Neural cell (in vitro differentiated cells): Measurements from ENCODE around the gene CCN5.

Experiments
- EP300 ChIP-seq: fragments of 450-650 bp; conservative IDR thresholded peaks from 2 replicates; pipeline ENCODE4 v1.6.1; 2014; ENCODE audit warnings: antibody characterized with exemption, mild to moderate bottlenecking, moderate library complexity; ENCODE audit not compliant: poor library complexity, severe bottlenecking
- EZH2 ChIP-seq: fragments of 200-600, 300-800 bp; shearing (Covaris generic), sonication (generic); IDR thresholded peaks from 2 replicates; pipeline ENCODE4 v1.6.1; 2014; ENCODE audit warnings: antibody characterized with exemption, low read length, borderline replicate concordance, mild to moderate bottlenecking; ENCODE audit not compliant: insufficient read depth, poor library complexity, severe bottlenecking
- MXI1 ChIP-seq: fragments of 450-650 bp; conservative IDR thresholded peaks from 2 replicates; pipeline ENCODE4 v1.6.1; 2014; ENCODE audit warnings: antibody characterized with exemption, mild to moderate bottlenecking; ENCODE audit not compliant: poor library complexity, severe bottlenecking
- POLR2AphosphoS5 ChIP-seq: IDR thresholded peaks from 2 replicates; pipeline ENCODE4 v1.6.1; 2012
- RAD21 ChIP-seq: fragments of 450-650 bp; conservative IDR thresholded peaks from 2 replicates; pipeline ENCODE4 v1.6.1; 2014; ENCODE audit warnings: antibody characterized with exemption, mild to moderate bottlenecking, moderate library complexity
- SMC3 ChIP-seq: fragments of 450-650 bp; conservative IDR thresholded peaks from 2 replicates; pipeline ENCODE4 v1.6.1; 2014; ENCODE audit warnings: antibody characterized with exemption, mild to moderate bottlenecking, moderate library complexity; ENCODE audit not compliant: poor library complexity
- TAF1 ChIP-seq: IDR thresholded peaks from 2 replicates; pipeline ENCODE4 v1.6.1; 2012; ENCODE audit warnings: low read depth
- TF ChIP-seq, protein P1 (sequence below): fragments of 450-650 bp; IDR thresholded peaks from 2 replicates; pipeline ENCODE4 v1.5.1; 2014; ENCODE audit warnings: antibody characterized with exemption, mild to moderate bottlenecking, moderate library complexity; ENCODE audit not compliant: poor library complexity, severe bottlenecking
- TF ChIP-seq, protein P2 (sequence below): IDR thresholded peaks from 2 replicates; pipeline ENCODE4 v1.6.1; 2012; ENCODE audit warnings: borderline replicate concordance

DNA sequence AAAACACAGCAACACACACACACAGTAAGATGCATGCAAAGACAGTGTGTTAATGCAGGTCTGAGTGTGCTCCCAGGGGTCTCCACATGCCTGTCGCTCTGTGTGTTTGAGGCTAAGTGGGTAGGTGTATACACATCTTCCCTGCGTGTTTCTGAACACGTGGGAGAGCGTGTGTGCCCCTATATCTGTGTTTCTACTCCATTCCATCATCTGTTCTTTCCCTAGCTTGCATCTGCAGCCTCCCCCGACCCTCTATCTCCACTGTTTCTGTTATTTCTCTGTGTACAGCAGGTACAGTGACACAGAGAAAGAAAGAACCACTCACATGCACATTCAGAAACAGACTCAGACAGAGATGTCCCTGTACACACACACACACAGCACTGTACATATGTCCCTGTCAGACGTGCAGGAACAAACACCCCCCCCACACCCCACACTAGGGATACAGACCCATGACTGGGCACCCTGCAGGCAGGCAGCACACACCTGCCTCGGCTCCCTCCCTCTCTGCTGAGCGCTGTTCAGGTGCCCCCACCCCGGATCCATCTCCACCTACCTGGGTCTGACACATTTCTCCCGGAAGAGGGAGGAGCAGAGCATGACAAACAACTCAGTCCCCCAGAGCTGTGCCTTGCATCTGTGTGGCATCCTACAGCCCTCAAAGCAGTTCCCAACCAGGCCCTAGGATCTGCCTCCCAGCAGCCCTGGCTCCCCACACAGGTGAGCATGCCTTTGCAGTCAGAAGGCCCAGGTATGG, 58.1 kb downstream of the CCN5 start:
- TF ChIP-seq, protein P1, sequence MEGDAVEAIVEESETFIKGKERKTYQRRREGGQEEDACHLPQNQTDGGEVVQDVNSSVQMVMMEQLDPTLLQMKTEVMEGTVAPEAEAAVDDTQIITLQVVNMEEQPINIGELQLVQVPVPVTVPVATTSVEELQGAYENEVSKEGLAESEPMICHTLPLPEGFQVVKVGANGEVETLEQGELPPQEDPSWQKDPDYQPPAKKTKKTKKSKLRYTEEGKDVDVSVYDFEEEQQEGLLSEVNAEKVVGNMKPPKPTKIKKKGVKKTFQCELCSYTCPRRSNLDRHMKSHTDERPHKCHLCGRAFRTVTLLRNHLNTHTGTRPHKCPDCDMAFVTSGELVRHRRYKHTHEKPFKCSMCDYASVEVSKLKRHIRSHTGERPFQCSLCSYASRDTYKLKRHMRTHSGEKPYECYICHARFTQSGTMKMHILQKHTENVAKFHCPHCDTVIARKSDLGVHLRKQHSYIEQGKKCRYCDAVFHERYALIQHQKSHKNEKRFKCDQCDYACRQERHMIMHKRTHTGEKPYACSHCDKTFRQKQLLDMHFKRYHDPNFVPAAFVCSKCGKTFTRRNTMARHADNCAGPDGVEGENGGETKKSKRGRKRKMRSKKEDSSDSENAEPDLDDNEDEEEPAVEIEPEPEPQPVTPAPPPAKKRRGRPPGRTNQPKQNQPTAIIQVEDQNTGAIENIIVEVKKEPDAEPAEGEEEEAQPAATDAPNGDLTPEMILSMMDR, result no peak
- TF ChIP-seq EP300 (peak; percentile 32), RAD21 (no peak), EZH2 (no peak), TAF1 (peak; percentile 44), POLR2AphosphoS5 (peak; percentile 5), MXI1 (no peak), SMC3 (no peak)
- TF ChIP-seq, protein P2, sequence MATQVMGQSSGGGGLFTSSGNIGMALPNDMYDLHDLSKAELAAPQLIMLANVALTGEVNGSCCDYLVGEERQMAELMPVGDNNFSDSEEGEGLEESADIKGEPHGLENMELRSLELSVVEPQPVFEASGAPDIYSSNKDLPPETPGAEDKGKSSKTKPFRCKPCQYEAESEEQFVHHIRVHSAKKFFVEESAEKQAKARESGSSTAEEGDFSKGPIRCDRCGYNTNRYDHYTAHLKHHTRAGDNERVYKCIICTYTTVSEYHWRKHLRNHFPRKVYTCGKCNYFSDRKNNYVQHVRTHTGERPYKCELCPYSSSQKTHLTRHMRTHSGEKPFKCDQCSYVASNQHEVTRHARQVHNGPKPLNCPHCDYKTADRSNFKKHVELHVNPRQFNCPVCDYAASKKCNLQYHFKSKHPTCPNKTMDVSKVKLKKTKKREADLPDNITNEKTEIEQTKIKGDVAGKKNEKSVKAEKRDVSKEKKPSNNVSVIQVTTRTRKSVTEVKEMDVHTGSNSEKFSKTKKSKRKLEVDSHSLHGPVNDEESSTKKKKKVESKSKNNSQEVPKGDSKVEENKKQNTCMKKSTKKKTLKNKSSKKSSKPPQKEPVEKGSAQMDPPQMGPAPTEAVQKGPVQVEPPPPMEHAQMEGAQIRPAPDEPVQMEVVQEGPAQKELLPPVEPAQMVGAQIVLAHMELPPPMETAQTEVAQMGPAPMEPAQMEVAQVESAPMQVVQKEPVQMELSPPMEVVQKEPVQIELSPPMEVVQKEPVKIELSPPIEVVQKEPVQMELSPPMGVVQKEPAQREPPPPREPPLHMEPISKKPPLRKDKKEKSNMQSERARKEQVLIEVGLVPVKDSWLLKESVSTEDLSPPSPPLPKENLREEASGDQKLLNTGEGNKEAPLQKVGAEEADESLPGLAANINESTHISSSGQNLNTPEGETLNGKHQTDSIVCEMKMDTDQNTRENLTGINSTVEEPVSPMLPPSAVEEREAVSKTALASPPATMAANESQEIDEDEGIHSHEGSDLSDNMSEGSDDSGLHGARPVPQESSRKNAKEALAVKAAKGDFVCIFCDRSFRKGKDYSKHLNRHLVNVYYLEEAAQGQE, result no peak
